Coronary artery (tissue), 2 donors: ENCODE results near the gene IL20RA.

Experiments used
- DNase-seq: peaks from one replicate; pipeline ENCODE4 v3.0.0-alpha.2; 2017; ENCODE audit warnings: low spot score
- H3K27ac ChIP-seq, 2 donors: fragments of 200-600 bp; sonication (generic); one replicate each; pipeline ENCODE4 v1.5.1; 2016 to 2019
- H3K4me3 ChIP-seq: fragments of 200-600 bp; sonication (generic); 2 replicates; pipeline ENCODE4 v1.5.1; 2016; ENCODE audit warnings: mild to moderate bottlenecking, moderate library complexity
- CTCF ChIP-seq: fragments of 200-600 bp; sonication (generic); IDR thresholded peaks from one replicate; pipeline ENCODE4 v1.5.1; 2019; ENCODE audit warnings: antibody characterized with exemption

IL20RA gene

GRCh38 chr6:136987526-136987925 lies 57.2 kb downstream of the IL20RA start:
- Histone ChIP-seq H3K4me3 (no peak overlapping the region), H3K27ac (no peak overlapping the region)
- no peak for DNase-seq
- TF ChIP-seq CTCF: no peak

GRCh38 chr6:136985502-136985901 lies 59.3 kb downstream of the IL20RA start:
- Histone ChIP-seq H3K4me3 (no peak overlapping the region), H3K27ac (no peak overlapping the region)
- DNase-seq: no peak
- no peak for TF ChIP-seq CTCF

DNA sequence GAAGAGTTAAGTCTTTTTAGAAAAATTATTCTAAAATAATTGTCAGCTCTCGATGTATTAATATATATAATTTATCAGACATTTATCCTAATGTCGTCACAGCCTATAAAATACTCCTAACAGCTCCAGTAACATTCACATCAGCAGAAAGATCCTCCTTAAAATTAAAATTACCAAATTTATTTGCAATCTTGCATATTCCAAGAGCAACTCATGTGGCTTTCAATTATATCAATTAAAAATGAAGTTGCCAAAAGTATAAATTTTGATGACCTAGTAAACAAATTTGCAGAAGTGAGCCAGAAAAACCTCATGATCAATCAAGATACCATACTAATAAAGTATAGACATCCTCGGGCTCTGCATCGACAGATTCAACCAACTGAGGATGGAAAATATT lies 60.2 kb downstream of the IL20RA start:
- DNase-seq: no peak
- Histone ChIP-seq H3K4me3 (no peak overlapping the region), H3K27ac (no peak overlapping the region)
- TF ChIP-seq CTCF: no peak

- no peak for DNase-seq
- no peak overlapping the region for H3K4me3 ChIP-seq
- H3K27ac ChIP-seq: no peak overlapping the region
- TF ChIP-seq CTCF: no peak
Measured at GRCh38 chr6:136983687-136984086, 61.1 kb downstream of the IL20RA start.

GRCh38 chr6:136982928-136983327 lies 61.8 kb downstream of the IL20RA start:
- H3K4me3 ChIP-seq: no peak overlapping the region
- no peak for TF ChIP-seq CTCF
- DNase-seq: no peak
- H3K27ac ChIP-seq: no peak overlapping the region

DNA sequence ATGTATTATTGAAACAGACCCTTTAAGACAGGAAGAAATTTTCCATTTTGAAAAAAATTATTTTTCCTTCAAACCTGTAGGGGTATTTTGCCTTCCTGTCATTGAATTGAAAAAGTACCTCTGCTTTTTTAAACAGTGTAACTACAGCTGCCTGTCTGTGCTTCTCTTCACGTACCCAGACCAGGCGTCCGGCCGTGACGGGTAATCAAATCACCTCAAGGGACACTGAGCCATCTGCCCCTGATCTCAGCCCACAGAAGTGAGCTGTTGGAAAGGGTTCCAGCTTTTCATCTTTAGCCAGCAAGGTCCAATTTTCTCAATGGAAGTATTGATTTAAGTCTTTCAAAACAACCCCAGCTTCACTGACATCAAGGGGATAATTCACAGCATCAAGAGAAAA lies 64.7 kb downstream of the IL20RA start:
- H3K4me3 ChIP-seq: no peak overlapping the region
- no peak overlapping the region for H3K27ac ChIP-seq
- no peak for DNase-seq
- TF ChIP-seq CTCF: no peak

GRCh38 chr6:136979206-136979605 lies 65.6 kb downstream of the IL20RA start:
- no peak for TF ChIP-seq CTCF
- Histone ChIP-seq H3K4me3 (no peak overlapping the region), H3K27ac (no peak overlapping the region)
- DNase-seq: no peak
